KMS-11 (cell line): ENCODE results near the gene PHACTR4.
A peak's percentile ranks its signal among the peaks of the same experiment; 100 is the strongest.

Source experiments
- H2AFZ ChIP-seq: fragments of 200-600 bp; sonication (generic); 2 replicates; pipeline ENCODE4 v1.6.1; 2016; ENCODE audit warnings: antibody characterized with exemption, mixed run types, low read depth
- H3K27ac ChIP-seq: fragments of 200-600 bp; sonication (generic); 2 replicates; pipeline ENCODE4 v1.6.1; 2016; ENCODE audit warnings: mild to moderate bottlenecking, mixed run types
- H3K27me3 ChIP-seq: fragments of 200-600 bp; sonication (generic); 2 replicates; pipeline ENCODE4 v1.6.1; 2017; ENCODE audit warnings: mild to moderate bottlenecking, low read depth, mixed run types, moderate library complexity; ENCODE audit not compliant: insufficient read depth
- H3K36me3 ChIP-seq: fragments of 200-600 bp; sonication (generic); 2 replicates; pipeline ENCODE4 v1.6.1; 2017; ENCODE audit warnings: mild to moderate bottlenecking, mixed run types; ENCODE audit not compliant: insufficient read depth
- H3K4me1 ChIP-seq: fragments of 200-600 bp; sonication (generic); 2 replicates; pipeline ENCODE4 v1.6.1; 2016; ENCODE audit warnings: mild to moderate bottlenecking, low read depth, mixed run types; ENCODE audit not compliant: poor library complexity, severe bottlenecking
- H3K4me2 ChIP-seq: fragments of 200-600 bp; sonication (generic); 2 replicates; pipeline ENCODE4 v1.7.0; 2016; ENCODE audit warnings: mild to moderate bottlenecking, mixed run types
- H3K4me3 ChIP-seq: fragments of 200-600 bp; sonication (generic); IDR thresholded peaks from 2 replicates; pipeline ENCODE4 v1.6.1; 2017; ENCODE audit warnings: low read depth, low read length, mixed read lengths; ENCODE audit not compliant: insufficient read depth
- H3K79me2 ChIP-seq: fragments of 200-600 bp; sonication (generic); 2 replicates; pipeline ENCODE4 v1.6.1; 2016; ENCODE audit warnings: low read depth, mixed run types; ENCODE audit not compliant: insufficient read depth
- H3K9ac ChIP-seq: fragments of 200-600 bp; sonication (generic); 2 replicates; pipeline ENCODE4 v1.6.1; 2016; ENCODE audit warnings: mild to moderate bottlenecking, mixed run types
- H4K20me1 ChIP-seq: fragments of 200-600 bp; sonication (generic); 2 replicates; pipeline ENCODE4 v1.6.1; 2016; ENCODE audit warnings: mild to moderate bottlenecking, mixed run types; ENCODE audit not compliant: insufficient read depth
- CTCF ChIP-seq: fragments of 200-600 bp; sonication (generic); conservative IDR thresholded peaks from 2 replicates; pipeline ENCODE4 v1.6.1; 2017; ENCODE audit warnings: low read depth, mild to moderate bottlenecking, antibody characterized with exemption, low read length, moderate library complexity, mixed read lengths

The PHACTR4 gene

GRCh38 chr1:28409090-28409489 is 39.5 kb downstream of the PHACTR4 start:
- Histone ChIP-seq H2AFZ (no peak overlapping the region), H3K4me2 (no peak overlapping the region), H3K4me3 (no peak overlapping the region), H3K36me3 (no peaks in the 10 kb centered on the region), H3K4me1 (peaks cover 14% of the 10 kb centered on the region), H4K20me1 (no peaks in the 10 kb centered on the region), H3K79me2 (0 out of 2 replicates have a peak, but pooled peaks cover 8% of the 10 kb centered on the region), H3K27me3 (no peaks in the 10 kb centered on the region), H3K9ac (no peak overlapping the region), H3K27ac (no peak overlapping the region)
- no peak for TF ChIP-seq CTCF

GRCh38 chr1:28411656-28412055 is 42.1 kb downstream of the PHACTR4 start:
- H3K79me2 ChIP-seq: 0 out of 2 replicates have a peak, but pooled peaks cover 4% of the 10 kb centered on the region
- no peak overlapping the region for H2AFZ ChIP-seq
- H4K20me1 ChIP-seq: no peaks in the 10 kb centered on the region
- no peak overlapping the region for H3K27ac ChIP-seq
- no peaks in the 10 kb centered on the region for H3K27me3 ChIP-seq
- no peak overlapping the region for H3K4me3 ChIP-seq
- no peak overlapping the region for H3K4me2 ChIP-seq
- peaks cover 19% of the 10 kb centered on the region for H3K4me1 ChIP-seq
- H3K9ac ChIP-seq: no peak overlapping the region
- TF ChIP-seq CTCF: no peak
- no peaks in the 10 kb centered on the region for H3K36me3 ChIP-seq

- Histone ChIP-seq H3K27me3 (no peaks in the 10 kb centered on the region), H3K27ac (no peak overlapping the region), H3K4me1 (peaks cover 30% of the 10 kb centered on the region), H3K4me2 (no peak overlapping the region), H3K4me3 (no peak overlapping the region), H2AFZ (no peak overlapping the region), H3K9ac (no peak overlapping the region), H3K79me2 (no peaks in the 10 kb centered on the region; the same call in 1 of the 2 replicates), H4K20me1 (no peaks in the 10 kb centered on the region), H3K36me3 (no peaks in the 10 kb centered on the region)
- TF ChIP-seq CTCF: no peak
Observed at GRCh38 chr1:28412731-28413130, 43.2 kb downstream of the PHACTR4 start.

- Histone ChIP-seq H3K36me3 (no peaks in the 10 kb centered on the region), H3K4me3 (no peak overlapping the region), H3K79me2 (no peaks in the 10 kb centered on the region; the same call in 1 of the 2 replicates), H3K4me1 (peaks cover 36% of the 10 kb centered on the region), H3K27ac (peak overlapping the region; percentile 17; the same call in 1 of the 2 replicates), H3K27me3 (no peaks in the 10 kb centered on the region), H3K4me2 (peak overlapping the region; percentile 94), H3K9ac (no peak overlapping the region), H4K20me1 (0 out of 2 replicates have a peak, but pooled peaks cover 3% of the 10 kb centered on the region), H2AFZ (no peak overlapping the region)
- no peak for TF ChIP-seq CTCF
Observed at GRCh38 chr1:28416509-28417194, 47.1 kb downstream of the PHACTR4 start.
